ENCODE results near the gene ABCB1.

Gene ABCB1

DNA sequence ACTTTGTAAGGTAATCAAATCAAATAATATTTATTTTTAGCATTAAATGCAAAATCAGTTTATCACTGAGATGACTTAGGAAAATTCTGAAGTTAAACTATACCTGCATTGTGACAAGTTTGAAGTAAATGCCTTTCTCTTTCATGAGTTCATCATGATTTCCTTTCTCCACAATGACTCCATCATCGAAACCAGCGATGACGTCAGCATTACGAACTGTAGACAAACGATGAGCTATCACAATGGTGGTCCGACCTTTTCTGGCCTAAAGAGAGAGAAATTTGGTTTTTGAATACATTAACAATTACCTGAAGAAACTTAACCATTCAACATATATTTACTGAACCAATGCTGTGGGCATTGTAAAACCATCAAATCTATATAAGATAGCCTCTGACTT lies 54.9 kb downstream of the ABCB1 start:
- Histone ChIP-seq H3K4me3 (ENCODE audit: low read depth in 1 of 2, low read length in 2 of 2) (no peak overlapping the region), H3K27ac (ENCODE audit: low read depth, low read length) (no peak overlapping the region)

DNA sequence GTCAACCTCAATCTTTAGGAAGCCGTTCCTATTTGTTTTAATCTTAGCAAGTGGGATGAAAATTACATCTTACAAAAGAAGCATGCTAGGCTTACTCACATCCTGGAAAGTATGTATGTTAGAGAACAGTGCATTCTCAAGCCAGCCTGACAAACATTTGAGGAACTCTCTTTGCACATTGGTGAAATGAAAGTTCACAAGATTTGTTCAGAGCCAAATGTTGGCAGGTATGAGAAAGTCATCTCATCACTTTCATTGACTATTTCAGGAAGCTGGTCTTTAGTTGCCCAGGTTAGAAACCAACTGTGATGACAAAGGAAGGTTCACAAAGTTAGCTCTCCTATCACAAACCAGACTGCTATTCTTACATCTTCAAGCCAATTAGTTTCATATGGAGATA lies 57.1 kb downstream of the ABCB1 start:
- H3K9me3 ChIP-seq (ENCODE audit: low read length), result no peaks in the 10 kb centered on the region
- H3K9ac ChIP-seq (ENCODE audit: low read length), result no peak overlapping the region
- H3K27me3 ChIP-seq (ENCODE audit: control insufficient read depth in 1 of 2, insufficient read depth in 2 of 2, low read length in 2 of 2), result no peaks in the 10 kb centered on the region
- H3K4me1 ChIP-seq (ENCODE audit: insufficient read depth, low read length), result no peaks in the 10 kb centered on the region
- no peak overlapping the region for H3K27ac ChIP-seq (ENCODE audit: low read depth, low read length)
- H3K4me3 ChIP-seq (ENCODE audit: low read depth in 1 of 2, low read length in 2 of 2), result no peak overlapping the region
- H3K36me3 ChIP-seq (ENCODE audit: insufficient read depth, low read length), result no peaks in the 10 kb centered on the region

More for the DNA sequence above, 54.9 kb downstream of the ABCB1 start:
- no peak overlapping the region for H3K9ac ChIP-seq (ENCODE audit: low read length)
- no peaks in the 10 kb centered on the region for H3K9me3 ChIP-seq (ENCODE audit: low read length)
- H3K4me1 ChIP-seq (ENCODE audit: insufficient read depth, low read length), result no peaks in the 10 kb centered on the region
- no peaks in the 10 kb centered on the region for H3K27me3 ChIP-seq (ENCODE audit: control insufficient read depth in 1 of 2, insufficient read depth in 2 of 2, low read length in 2 of 2)
- no peaks in the 10 kb centered on the region for H3K36me3 ChIP-seq (ENCODE audit: insufficient read depth, low read length)

DNA sequence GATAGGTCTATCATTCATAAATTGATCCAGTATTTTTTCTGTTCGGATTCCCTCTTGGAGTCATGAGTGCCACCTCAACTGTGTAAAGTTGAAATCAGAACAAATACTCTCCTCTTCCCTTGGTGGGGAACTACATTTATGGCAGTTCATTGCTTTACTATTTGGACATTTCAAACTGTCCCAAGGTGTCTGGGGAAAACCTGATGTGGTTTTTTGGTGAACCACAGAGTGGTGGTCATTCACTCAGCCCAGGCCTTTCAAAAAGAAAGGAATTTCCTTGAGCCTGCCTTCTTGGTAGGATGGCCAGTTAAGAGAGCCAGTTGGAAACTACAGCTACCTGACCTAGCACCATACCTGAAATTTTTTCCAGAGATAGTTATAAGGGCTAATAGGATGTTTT lies 59.0 kb downstream of the ABCB1 start:
- no peaks in the 10 kb centered on the region for H3K27me3 ChIP-seq (ENCODE audit: control insufficient read depth in 1 of 2, insufficient read depth in 2 of 2, low read length in 2 of 2)
- no peak overlapping the region for H3K4me3 ChIP-seq (ENCODE audit: low read depth in 1 of 2, low read length in 2 of 2)
- H3K9me3 ChIP-seq (ENCODE audit: low read length), result no peaks in the 10 kb centered on the region
- H3K9ac ChIP-seq (ENCODE audit: low read length), result no peak overlapping the region
- H3K27ac ChIP-seq (ENCODE audit: low read depth, low read length), result no peak overlapping the region
- no peaks in the 10 kb centered on the region for H3K4me1 ChIP-seq (ENCODE audit: insufficient read depth, low read length)
- no peaks in the 10 kb centered on the region for H3K36me3 ChIP-seq (ENCODE audit: insufficient read depth, low read length)

DNA sequence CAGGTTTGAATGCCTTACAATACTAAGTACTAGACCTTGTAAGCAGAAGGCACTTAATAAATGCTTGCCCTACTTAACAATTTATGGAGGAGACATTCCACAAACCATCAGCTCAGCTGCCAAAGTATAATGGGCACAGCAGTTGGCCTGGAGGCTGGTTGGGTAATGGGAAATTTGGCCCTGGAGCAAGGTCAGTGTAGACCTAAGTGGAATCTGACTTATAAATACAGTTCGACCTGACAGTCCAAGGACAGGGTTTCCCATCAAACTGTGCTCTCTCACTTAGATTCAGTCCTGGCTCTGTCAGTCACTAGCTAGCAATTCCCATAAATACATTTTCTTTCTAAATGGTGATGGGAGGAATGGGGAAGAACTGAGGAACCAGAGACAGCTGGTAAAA lies 62.6 kb downstream of the ABCB1 start:
- H3K27ac ChIP-seq (ENCODE audit: low read depth, low read length), result no peak overlapping the region
- H3K4me1 ChIP-seq (ENCODE audit: insufficient read depth, low read length), result no peaks in the 10 kb centered on the region
- no peaks in the 10 kb centered on the region for H3K27me3 ChIP-seq (ENCODE audit: control insufficient read depth in 1 of 2, insufficient read depth in 2 of 2, low read length in 2 of 2)
- H3K4me3 ChIP-seq (ENCODE audit: low read depth in 1 of 2, low read length in 2 of 2), result no peak overlapping the region
- no peak overlapping the region for H3K9ac ChIP-seq (ENCODE audit: low read length)
- H3K36me3 ChIP-seq (ENCODE audit: insufficient read depth, low read length), result no peaks in the 10 kb centered on the region
- no peaks in the 10 kb centered on the region for H3K9me3 ChIP-seq (ENCODE audit: low read length)

DNA sequence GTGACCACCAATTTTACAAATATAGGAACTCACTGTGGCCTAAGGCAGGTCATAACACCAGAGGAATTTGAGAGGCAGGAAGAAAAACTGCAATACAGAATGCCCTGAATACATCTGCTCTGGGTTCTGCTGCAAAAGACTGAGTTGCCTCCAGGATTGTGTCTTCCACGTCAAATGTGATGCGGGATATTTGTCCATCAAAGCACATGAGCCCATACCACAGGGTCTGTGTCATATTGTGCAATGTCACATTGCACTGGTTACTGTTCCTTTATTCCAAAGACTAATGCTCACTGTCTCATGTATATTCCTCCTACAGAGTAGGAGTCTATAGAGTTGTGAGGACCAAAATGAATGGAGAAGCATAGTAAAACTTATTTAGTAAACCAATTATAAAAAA lies 66.6 kb downstream of the ABCB1 start:
- Histone ChIP-seq H3K27me3 (ENCODE audit: control insufficient read depth in 1 of 2, insufficient read depth in 2 of 2, low read length in 2 of 2) (no peaks in the 10 kb centered on the region), H3K36me3 (ENCODE audit: insufficient read depth, low read length) (no peaks in the 10 kb centered on the region), H3K9ac (ENCODE audit: low read length) (no peak overlapping the region), H3K4me3 (ENCODE audit: low read depth in 1 of 2, low read length in 2 of 2) (no peak overlapping the region), H3K4me1 (ENCODE audit: insufficient read depth, low read length) (no peaks in the 10 kb centered on the region), H3K9me3 (ENCODE audit: low read length) (no peaks in the 10 kb centered on the region), H3K27ac (ENCODE audit: low read depth, low read length) (no peak overlapping the region)

DNA sequence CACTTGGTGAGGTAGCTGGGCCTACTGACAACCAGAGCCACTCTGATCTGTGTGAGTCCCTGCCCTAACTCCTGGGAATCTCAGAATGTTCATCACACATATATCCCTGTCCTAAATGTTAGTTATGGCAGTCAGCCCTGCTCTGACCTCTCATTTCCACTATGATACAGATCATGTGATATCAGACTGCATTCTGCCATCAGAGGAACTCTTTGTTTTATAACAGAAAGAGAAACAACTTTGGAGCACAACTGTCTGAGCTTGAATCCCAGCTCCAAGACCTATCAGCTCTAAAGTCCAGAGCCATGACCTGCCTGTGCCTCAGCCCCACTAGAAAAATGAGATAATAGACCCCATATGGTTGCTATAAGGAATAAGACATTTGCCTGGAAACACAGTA lies 70.6 kb downstream of the ABCB1 start:
- no peaks in the 10 kb centered on the region for H3K4me1 ChIP-seq (ENCODE audit: insufficient read depth, low read length)
- H3K36me3 ChIP-seq (ENCODE audit: insufficient read depth, low read length), result no peaks in the 10 kb centered on the region
- H3K9ac ChIP-seq (ENCODE audit: low read length), result no peak overlapping the region
- H3K4me3 ChIP-seq (ENCODE audit: low read depth in 1 of 2, low read length in 2 of 2), result no peak overlapping the region
- H3K9me3 ChIP-seq (ENCODE audit: low read length), result no peaks in the 10 kb centered on the region
- no peaks in the 10 kb centered on the region for H3K27me3 ChIP-seq (ENCODE audit: control insufficient read depth in 1 of 2, insufficient read depth in 2 of 2, low read length in 2 of 2)
- no peak overlapping the region for H3K27ac ChIP-seq (ENCODE audit: low read depth, low read length)

DNA sequence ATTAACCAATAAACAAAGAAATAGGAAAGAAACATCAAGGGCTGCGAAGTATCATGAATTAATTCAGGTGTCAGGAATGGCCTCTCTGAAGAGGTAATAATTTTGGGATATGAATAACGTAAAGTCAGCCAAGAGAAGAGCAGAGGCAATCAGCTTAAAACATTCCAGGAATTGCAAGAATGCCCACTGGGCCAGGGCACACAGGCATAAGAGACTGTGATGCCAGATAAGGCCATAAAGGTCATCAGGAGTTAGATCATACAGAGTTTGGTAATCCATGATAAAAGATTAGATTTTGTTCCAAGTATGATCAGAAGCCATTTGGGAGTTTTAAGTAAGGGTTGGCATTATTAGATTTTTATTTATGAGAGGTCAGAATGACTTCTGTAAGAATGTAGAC lies 72.0 kb downstream of the ABCB1 start:
- Histone ChIP-seq H3K4me1 (ENCODE audit: insufficient read depth, low read length) (no peaks in the 10 kb centered on the region), H3K4me3 (ENCODE audit: low read depth in 1 of 2, low read length in 2 of 2) (no peak overlapping the region), H3K9me3 (ENCODE audit: low read length) (no peaks in the 10 kb centered on the region), H3K27me3 (ENCODE audit: control insufficient read depth in 1 of 2, insufficient read depth in 2 of 2, low read length in 2 of 2) (no peaks in the 10 kb centered on the region), H3K36me3 (ENCODE audit: insufficient read depth, low read length) (no peaks in the 10 kb centered on the region), H3K9ac (ENCODE audit: low read length) (no peak overlapping the region), H3K27ac (ENCODE audit: low read depth, low read length) (no peak overlapping the region)

DNA sequence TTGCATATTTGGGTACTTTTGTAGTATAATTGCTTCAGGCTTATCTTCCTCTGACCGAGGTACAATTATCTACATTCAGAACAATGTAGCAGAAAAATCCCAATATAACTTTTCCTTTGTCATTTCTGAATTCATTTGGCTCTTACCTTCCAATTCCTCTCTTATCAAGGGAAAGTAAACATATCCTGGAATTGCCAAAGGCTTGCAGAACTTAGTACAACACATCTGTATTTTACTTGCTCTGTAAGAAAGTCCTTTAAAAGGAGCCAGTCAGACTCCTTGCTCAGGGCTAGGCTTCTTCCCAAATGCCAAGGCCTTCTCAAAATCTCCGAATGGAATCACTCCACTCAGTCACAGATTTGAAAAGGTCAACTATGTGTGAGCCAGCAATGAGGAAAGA lies 81.9 kb downstream of the ABCB1 start:
- H3K27ac ChIP-seq (ENCODE audit: low read depth, low read length), result no peak overlapping the region
- no peak overlapping the region for H3K4me3 ChIP-seq (ENCODE audit: low read depth in 1 of 2, low read length in 2 of 2)
- H3K4me1 ChIP-seq (ENCODE audit: insufficient read depth, low read length), result no peaks in the 10 kb centered on the region
- H3K9ac ChIP-seq (ENCODE audit: low read length), result no peak overlapping the region
- no peaks in the 10 kb centered on the region for H3K27me3 ChIP-seq (ENCODE audit: control insufficient read depth in 1 of 2, insufficient read depth in 2 of 2, low read length in 2 of 2)
- no peaks in the 10 kb centered on the region for H3K36me3 ChIP-seq (ENCODE audit: insufficient read depth, low read length)
- no peaks in the 10 kb centered on the region for H3K9me3 ChIP-seq (ENCODE audit: low read length)

DNA sequence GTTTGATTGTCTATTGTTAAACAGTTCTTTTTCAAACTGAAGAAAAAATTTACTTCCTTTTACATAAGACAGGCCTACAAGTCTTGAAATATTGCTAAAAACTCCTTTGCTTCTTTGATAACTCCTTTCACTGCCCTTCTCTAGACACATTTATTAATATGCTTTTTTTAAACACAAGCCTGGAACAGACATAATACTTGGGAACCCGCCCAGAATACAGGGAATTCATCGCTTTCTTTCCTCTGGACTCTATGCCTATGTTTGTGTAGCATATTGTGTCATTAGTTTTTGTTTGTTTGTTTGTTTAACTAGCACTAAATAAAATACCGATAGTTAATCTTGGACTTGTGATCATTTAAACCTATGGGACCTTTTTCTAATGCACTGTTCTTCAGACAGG lies 82.8 kb downstream of the ABCB1 start:
- H3K9me3 ChIP-seq (ENCODE audit: low read length), result no peaks in the 10 kb centered on the region
- H3K4me1 ChIP-seq (ENCODE audit: insufficient read depth, low read length), result no peaks in the 10 kb centered on the region
- no peaks in the 10 kb centered on the region for H3K27me3 ChIP-seq (ENCODE audit: control insufficient read depth in 1 of 2, insufficient read depth in 2 of 2, low read length in 2 of 2)
- H3K4me3 ChIP-seq (ENCODE audit: low read depth in 1 of 2, low read length in 2 of 2), result no peak overlapping the region
- H3K36me3 ChIP-seq (ENCODE audit: insufficient read depth, low read length), result no peaks in the 10 kb centered on the region
- no peak overlapping the region for H3K9ac ChIP-seq (ENCODE audit: low read length)
- no peak overlapping the region for H3K27ac ChIP-seq (ENCODE audit: low read depth, low read length)

DNA sequence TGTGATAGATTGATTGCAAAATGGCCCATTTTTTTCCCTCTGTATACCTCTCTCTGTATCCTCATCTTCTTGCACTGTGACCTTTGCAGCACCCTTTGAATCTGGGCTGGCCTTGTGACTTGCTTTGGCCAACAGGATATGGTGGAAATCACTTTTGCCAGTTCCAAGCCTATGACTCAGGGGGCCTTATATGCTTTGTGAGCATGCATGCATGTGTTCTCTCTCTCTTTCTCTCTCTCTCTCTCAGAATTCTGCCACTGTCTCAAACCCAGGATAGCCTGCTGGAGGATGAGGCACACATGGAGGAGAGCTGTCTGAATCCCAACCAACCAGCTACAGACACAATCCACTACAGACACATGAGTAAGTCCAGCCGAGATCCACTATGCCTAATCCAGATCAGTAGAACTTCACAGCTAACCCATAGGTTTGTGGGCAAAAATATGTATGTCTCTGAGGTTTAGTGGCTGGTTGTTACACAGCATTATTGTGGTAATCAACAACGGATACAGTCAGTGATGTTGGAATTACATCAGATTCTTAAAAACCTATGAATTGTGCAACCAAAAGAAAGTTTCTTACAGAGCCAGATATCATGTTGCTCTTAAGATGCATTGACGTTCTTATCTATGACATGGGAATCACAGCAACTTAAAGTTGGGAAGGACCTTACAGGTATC lies 83.4 kb downstream of the ABCB1 start:
- Histone ChIP-seq H3K27me3 (ENCODE audit: control insufficient read depth in 1 of 2, insufficient read depth in 2 of 2, low read length in 2 of 2) (no peaks in the 10 kb centered on the region), H3K9ac (ENCODE audit: low read length) (no peak overlapping the region), H3K4me3 (ENCODE audit: low read depth in 1 of 2, low read length in 2 of 2) (no peak overlapping the region), H3K27ac (ENCODE audit: low read depth, low read length) (no peak overlapping the region), H3K36me3 (ENCODE audit: insufficient read depth, low read length) (no peaks in the 10 kb centered on the region), H3K9me3 (ENCODE audit: low read length) (no peaks in the 10 kb centered on the region), H3K4me1 (ENCODE audit: insufficient read depth, low read length) (no peaks in the 10 kb centered on the region)

DNA sequence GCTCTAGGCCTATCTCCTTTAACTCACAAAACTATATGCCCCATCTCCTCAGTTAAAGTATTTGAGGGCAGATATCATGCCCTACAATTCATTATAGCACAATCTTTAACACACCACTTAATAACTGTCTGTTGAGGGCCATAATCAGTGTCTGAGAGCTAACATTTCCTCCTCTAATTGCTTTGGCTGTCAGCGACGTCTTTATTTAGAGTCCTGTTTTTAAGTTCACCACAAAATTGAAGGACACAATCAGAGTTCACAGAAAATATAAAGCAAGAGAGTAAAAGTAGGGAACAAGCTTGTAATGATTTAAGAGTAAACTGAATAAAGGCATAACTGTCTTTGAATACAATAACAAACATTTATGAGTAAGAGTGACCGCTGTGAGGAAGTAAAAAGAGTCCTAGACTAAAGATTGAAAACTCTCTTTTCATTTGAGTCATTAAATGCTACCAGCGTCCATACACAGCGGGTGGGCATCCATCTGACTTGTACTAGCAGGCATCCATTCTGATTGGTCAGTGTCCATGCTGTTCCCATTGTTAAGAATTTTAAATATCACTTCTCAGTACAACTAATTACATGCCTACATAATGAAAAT lies 86.8 kb downstream of the ABCB1 start:
- no peak overlapping the region for H3K4me3 ChIP-seq (ENCODE audit: low read depth in 1 of 2, low read length in 2 of 2)
- no peaks in the 10 kb centered on the region for H3K36me3 ChIP-seq (ENCODE audit: insufficient read depth, low read length)
- no peaks in the 10 kb centered on the region for H3K9me3 ChIP-seq (ENCODE audit: low read length)
- no peaks in the 10 kb centered on the region for H3K27me3 ChIP-seq (ENCODE audit: control insufficient read depth in 1 of 2, insufficient read depth in 2 of 2, low read length in 2 of 2)
- no peaks in the 10 kb centered on the region for H3K4me1 ChIP-seq (ENCODE audit: insufficient read depth, low read length)
- H3K27ac ChIP-seq (ENCODE audit: low read depth, low read length), result no peak overlapping the region
- H3K9ac ChIP-seq (ENCODE audit: low read length), result no peak overlapping the region

DNA sequence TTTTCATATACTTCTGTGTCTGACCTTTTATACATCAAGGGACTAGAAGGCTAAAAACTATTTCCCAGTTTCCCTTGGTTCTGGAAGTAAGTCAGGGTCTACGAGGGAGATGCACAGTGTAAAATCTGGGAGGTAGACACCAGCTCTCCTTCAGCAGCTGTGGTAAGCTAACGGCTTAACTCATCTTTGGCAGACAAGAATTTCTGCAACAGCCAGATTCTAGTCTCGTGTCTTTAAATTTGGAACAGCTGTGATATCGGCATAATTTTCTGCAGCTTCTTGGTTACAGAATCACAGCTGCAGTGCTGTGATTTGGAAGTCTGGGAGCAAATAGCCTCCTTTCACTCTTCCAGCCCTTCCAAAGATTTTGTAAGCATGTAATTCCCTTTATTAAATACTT lies 87.8 kb downstream of the ABCB1 start:
- Histone ChIP-seq H3K36me3 (ENCODE audit: insufficient read depth, low read length) (no peaks in the 10 kb centered on the region), H3K27ac (ENCODE audit: low read depth, low read length) (no peak overlapping the region), H3K4me1 (ENCODE audit: insufficient read depth, low read length) (no peaks in the 10 kb centered on the region), H3K4me3 (ENCODE audit: low read depth in 1 of 2, low read length in 2 of 2) (no peak overlapping the region), H3K27me3 (ENCODE audit: control insufficient read depth in 1 of 2, insufficient read depth in 2 of 2, low read length in 2 of 2) (no peaks in the 10 kb centered on the region), H3K9me3 (ENCODE audit: low read length) (no peaks in the 10 kb centered on the region), H3K9ac (ENCODE audit: low read length) (no peak overlapping the region)
